ENCODE measurements around the gene SPACA6. TPM values are rescaled to one million over a fixed set of nuclear protein-coding genes. Genes with fewer than 3 reads are reported as not detected.

The SPACA6 gene
- total and polyA plus RNA-seq, 4 donors, result 7.0 to 20.7 (median 14.8) TPM

GRCh38 chr19:51711702-51712101 lies 18.6 kb downstream of the SPACA6 start:
- Histone ChIP-seq H3K36me3 (ENCODE audit: control insufficient read depth in 4 of 4, insufficient read depth in 4 of 4, low read length in 4 of 4) (peaks cover 0 to 6% (median 3%) of the 10 kb centered on the region in 4 donors), H3K27me3 (ENCODE audit: control insufficient read depth in 3 of 3, insufficient read depth in 3 of 3, low read length in 2 of 3) (peaks cover 0 to 8% (median 0%) of the 10 kb centered on the region in 3 donors), H3K4me1 (ENCODE audit: control insufficient read depth in 5 of 5, insufficient read depth in 5 of 5, low read length in 5 of 5) (no peaks in the 10 kb centered on the region), H3K4me3 (no peak overlapping the region), H3K9me3 (ENCODE audit: control insufficient read depth in 4 of 4, insufficient read depth in 3 of 4, low read length in 3 of 4) (no peaks in the 10 kb centered on the region), H3K9ac (ENCODE audit: insufficient read depth in 1 of 2, low read length in 2 of 2) (no peak overlapping the region), H3K27ac (ENCODE audit: low read depth in 1 of 2, low read length in 1 of 2) (no peak overlapping the region)
- DNase-seq (no peak), ATAC-seq (ENCODE audit: insufficient read depth, low FRiP score) (no peak)
- TF ChIP-seq, protein P1, sequence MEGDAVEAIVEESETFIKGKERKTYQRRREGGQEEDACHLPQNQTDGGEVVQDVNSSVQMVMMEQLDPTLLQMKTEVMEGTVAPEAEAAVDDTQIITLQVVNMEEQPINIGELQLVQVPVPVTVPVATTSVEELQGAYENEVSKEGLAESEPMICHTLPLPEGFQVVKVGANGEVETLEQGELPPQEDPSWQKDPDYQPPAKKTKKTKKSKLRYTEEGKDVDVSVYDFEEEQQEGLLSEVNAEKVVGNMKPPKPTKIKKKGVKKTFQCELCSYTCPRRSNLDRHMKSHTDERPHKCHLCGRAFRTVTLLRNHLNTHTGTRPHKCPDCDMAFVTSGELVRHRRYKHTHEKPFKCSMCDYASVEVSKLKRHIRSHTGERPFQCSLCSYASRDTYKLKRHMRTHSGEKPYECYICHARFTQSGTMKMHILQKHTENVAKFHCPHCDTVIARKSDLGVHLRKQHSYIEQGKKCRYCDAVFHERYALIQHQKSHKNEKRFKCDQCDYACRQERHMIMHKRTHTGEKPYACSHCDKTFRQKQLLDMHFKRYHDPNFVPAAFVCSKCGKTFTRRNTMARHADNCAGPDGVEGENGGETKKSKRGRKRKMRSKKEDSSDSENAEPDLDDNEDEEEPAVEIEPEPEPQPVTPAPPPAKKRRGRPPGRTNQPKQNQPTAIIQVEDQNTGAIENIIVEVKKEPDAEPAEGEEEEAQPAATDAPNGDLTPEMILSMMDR (IDR thresholded peaks at IDR 0.05; ENCODE audit: control extremely low read depth, extremely low read depth), result no peak
- WGBS, 2 donors, result 84 to 93% methylated on average over 1 of the region's 1 CpG

DNA sequence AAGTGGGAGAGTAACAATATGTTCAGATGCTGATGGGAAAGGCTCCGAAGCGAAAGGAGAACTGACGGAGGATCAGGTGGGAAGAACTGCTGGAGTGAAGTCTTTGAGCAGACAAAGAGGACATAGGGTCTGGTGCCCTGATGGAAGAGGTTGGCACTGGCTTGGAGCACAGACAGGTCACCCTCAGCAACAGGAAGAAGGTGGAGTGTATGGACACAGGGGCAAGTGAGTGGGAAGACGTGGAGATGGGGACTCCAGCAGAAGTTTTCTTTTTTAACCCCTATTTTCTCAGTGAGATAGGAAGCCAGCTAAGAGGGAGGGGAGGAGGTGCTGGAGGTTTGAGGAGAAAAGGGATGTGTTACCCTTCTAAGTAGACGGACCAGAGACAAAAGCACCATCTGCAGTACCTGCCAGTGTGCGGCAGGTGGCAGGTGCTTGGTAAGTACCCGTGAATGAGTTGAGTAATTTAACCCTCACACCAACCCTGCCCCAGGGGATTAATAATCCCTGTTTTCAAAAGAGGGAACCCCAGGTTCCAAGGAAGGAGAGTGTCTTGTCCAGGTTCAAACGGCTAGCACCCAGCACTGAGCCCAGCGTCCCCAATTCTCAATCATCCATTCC lies 19.4 kb downstream of the SPACA6 start:
- Histone ChIP-seq H3K27ac (ENCODE audit: low read depth in 1 of 2, low read length in 1 of 2) (no peak overlapping the region), H3K36me3 (ENCODE audit: control insufficient read depth in 4 of 4, insufficient read depth in 4 of 4, low read length in 4 of 4) (peaks cover 0 to 3% (median 1%) of the 10 kb centered on the region in 4 donors), H3K9me3 (ENCODE audit: control insufficient read depth in 4 of 4, insufficient read depth in 3 of 4, low read length in 3 of 4) (peaks cover 0 to 3% (median 0%) of the 10 kb centered on the region in 4 donors), H3K9ac (ENCODE audit: insufficient read depth in 1 of 2, low read length in 2 of 2) (no peak overlapping the region), H3K27me3 (ENCODE audit: control insufficient read depth in 3 of 3, insufficient read depth in 3 of 3, low read length in 2 of 3) (peaks cover 0 to 15% (median 0%) of the 10 kb centered on the region in 3 donors), H3K4me3 (no peak overlapping the region), H3K4me1 (ENCODE audit: control insufficient read depth in 5 of 5, insufficient read depth in 5 of 5, low read length in 5 of 5) (no peaks in the 10 kb centered on the region)
- no peak for ATAC-seq (ENCODE audit: insufficient read depth, low FRiP score)
- TF ChIP-seq, protein P1 (IDR thresholded peaks at IDR 0.05; ENCODE audit: control extremely low read depth, extremely low read depth), result no peak
- DNase-seq, result no peak
- 44 to 46% methylated on average over 9 of the region's 9 CpGs for WGBS, 2 donors

DNA sequence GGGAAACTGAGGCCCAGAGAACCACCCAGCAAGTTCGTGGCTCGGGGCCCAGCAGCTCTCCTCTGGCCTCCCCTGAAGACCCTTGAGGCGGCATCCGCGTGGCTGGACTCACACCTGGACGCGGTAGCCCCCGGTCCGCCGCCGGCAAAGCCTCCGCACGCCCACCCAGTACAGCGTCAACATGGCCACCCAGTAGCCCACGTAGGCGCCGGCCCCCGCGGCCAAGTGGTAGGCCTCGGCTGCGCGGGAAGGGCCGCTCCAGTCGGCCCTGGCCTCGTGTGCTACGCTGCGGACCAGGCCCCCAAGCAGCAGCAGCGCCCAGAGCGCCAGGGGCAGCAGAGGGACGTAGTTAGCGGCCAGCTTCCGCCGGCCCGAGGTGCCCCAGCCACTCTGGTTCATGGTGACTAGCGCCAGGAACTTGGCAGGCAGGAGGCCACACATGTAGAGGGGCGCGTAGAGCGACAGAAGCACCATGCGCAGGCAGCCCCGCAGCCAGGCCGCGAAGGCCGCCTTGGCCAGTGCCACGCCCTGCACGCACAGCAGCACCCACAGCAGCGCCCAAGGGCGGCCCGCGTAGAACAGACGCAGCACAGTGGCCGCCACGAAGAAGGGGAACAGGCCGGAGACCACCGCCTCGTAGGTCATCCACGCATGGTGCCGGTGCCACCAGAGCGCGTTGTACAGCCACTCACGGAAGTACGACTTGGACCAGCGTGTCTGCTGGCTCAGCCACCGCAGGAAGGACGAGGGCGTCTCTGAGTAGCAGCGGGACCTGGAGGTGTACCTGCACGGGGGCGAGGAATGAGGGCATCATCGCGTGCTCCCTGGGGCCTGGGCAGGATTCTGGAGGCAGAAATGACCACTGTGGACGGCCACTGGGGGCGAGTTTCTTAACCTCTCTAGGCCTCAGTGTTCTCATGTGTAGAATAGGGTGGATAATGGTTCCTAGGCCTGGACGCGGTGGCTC lies 20.5 kb downstream of the SPACA6 start:
- Histone ChIP-seq H3K9ac (ENCODE audit: insufficient read depth in 1 of 2, low read length in 2 of 2) (no peak overlapping the region), H3K4me1 (ENCODE audit: control insufficient read depth in 5 of 5, insufficient read depth in 5 of 5, low read length in 5 of 5) (no peaks in the 10 kb centered on the region), H3K27ac (ENCODE audit: low read depth in 1 of 2, low read length in 1 of 2) (no peak overlapping the region), H3K27me3 (ENCODE audit: control insufficient read depth in 3 of 3, insufficient read depth in 3 of 3, low read length in 2 of 3) (peaks cover 0 to 24% (median 5%) of the 10 kb centered on the region in 3 donors), H3K9me3 (ENCODE audit: control insufficient read depth in 4 of 4, insufficient read depth in 3 of 4, low read length in 3 of 4) (peaks cover 0 to 3% (median 0%) of the 10 kb centered on the region in 4 donors), H3K4me3 (no peak overlapping the region), H3K36me3 (ENCODE audit: control insufficient read depth in 4 of 4, insufficient read depth in 4 of 4, low read length in 4 of 4) (no peaks in the 10 kb centered on the region)
- TF ChIP-seq, protein P1 (IDR thresholded peaks at IDR 0.05; ENCODE audit: control extremely low read depth, extremely low read depth), result no peak
- 92 to 94% methylated on average over 74 of the region's 74 CpGs for WGBS, 2 donors
- DNase-seq (no peak), ATAC-seq (ENCODE audit: insufficient read depth, low FRiP score) (no peak)
